HepG2 (cell line): ENCODE results near the gene ZC3H4. TPM values are rescaled to one million over a fixed set of nuclear protein-coding genes. Genes with fewer than 3 reads are reported as not detected.
A peak's percentile ranks its signal among the peaks of the same experiment; 100 is the strongest.

Experiments
- AKAP8 ChIP-seq: sonication (generic); formaldehyde crosslinking; IDR thresholded peaks from 2 replicates; pipeline ENCODE4 v1.5.1; 2020; ENCODE audit warnings: mild to moderate bottlenecking, missing genetic modification reagents
- CAMTA2 ChIP-seq: sonication (generic); formaldehyde crosslinking; IDR thresholded peaks from 2 replicates; pipeline ENCODE4 v1.4.0; 2020; ENCODE audit warnings: mild to moderate bottlenecking, missing genetic modification reagents, borderline replicate concordance
- KDM3A ChIP-seq: IDR thresholded peaks from 2 replicates; pipeline ENCODE4 v1.6.1; 2018; ENCODE audit warnings: low read depth, missing compliant biosample characterization
- NFE2 ChIP-seq: sonication (generic); formaldehyde crosslinking; IDR thresholded peaks from 2 replicates; pipeline ENCODE4 v1.4.0; 2020; ENCODE audit warnings: missing genetic modification reagents
- POLR2A ChIP-seq, 2 experiments: IDR thresholded peaks; 2 replicates each; pipeline ENCODE4 v1.6.1; 2011; ENCODE audit warnings: low read depth in 2 of 2, low read length in 2 of 2, mild to moderate bottlenecking in 1 of 2, moderate library complexity in 1 of 2; ENCODE audit not compliant: insufficient read depth in 1 of 2
- SIX1 ChIP-seq: sonication (generic); formaldehyde crosslinking; IDR thresholded peaks from 2 replicates; pipeline ENCODE4 v1.4.0; 2020; ENCODE audit warnings: missing genetic modification reagents, borderline replicate concordance
- SOX6 ChIP-seq, 2 experiments: fragments of 450-650 bp in 1 of 2; sonication (generic) in 1 of 2; formaldehyde crosslinking in 1 of 2; IDR thresholded peaks; 2 replicates each; pipeline versions ENCODE4 v1.4.0 to v1.6.1; 2017 to 2020; ENCODE audit warnings: antibody characterized with exemption in 1 of 2, mild to moderate bottlenecking in 1 of 2, missing genetic modification reagents in 1 of 2
- ZFP90 ChIP-seq: sonication (generic); formaldehyde crosslinking; IDR thresholded peaks from 2 replicates; pipeline ENCODE4 v1.8.0; 2022; ENCODE audit warnings: missing genetic modification reagents, mild to moderate bottlenecking, inconsistent platforms, borderline replicate concordance
- ZNF224 ChIP-seq: sonication (generic); formaldehyde crosslinking; IDR thresholded peaks from 2 replicates; pipeline ENCODE4 v1.5.0; 2020; ENCODE audit warnings: mild to moderate bottlenecking, missing genetic modification reagents
- ZNF577 ChIP-seq: sonication (generic); formaldehyde crosslinking; IDR thresholded peaks from 2 replicates; pipeline ENCODE4 v1.4.0; 2020; ENCODE audit warnings: mild to moderate bottlenecking, low read depth, missing genetic modification reagents, borderline replicate concordance
- polyA plus RNA-seq, 8 experiments: library from polyadenylated mRNA; depleted of rRNA in 3 of 8; stranded (reverse) in 7 of 8; unstranded in 1 of 8; fragments of >200 nt; fragmentation: Illumina TruSeq in 4 of 8; extraction: Trizol in 4 of 8; gene quantifications; 2 replicates each; pipeline versions ENCODE4 v1.2.1 to v1.2.3, GENCODE V29; 2011 to 2016; ENCODE audit warnings: low read depth in 4 of 8, missing spikeins in 1 of 8, mixed read lengths in 1 of 8; ENCODE audit not compliant: insufficient read depth in 1 of 8
- total RNA-seq, 5 experiments: library from RNA; depleted of rRNA; stranded (reverse); fragments of >200 nt; fragmentation: Illumina TruSeq; extraction: Trizol; gene quantifications; 2 replicates each; pipeline ENCODE4 v1.2.3, GENCODE V29; 2016; ENCODE audit warnings: low read depth in 1 of 5
- TF ChIP-seq, protein P1 (sequence below): sonication (generic); formaldehyde crosslinking; IDR thresholded peaks from 2 replicates; pipeline ENCODE4 v1.8.0; 2022; ENCODE audit warnings: missing genetic modification reagents, mild to moderate bottlenecking, moderate library complexity, borderline replicate concordance
- TF ChIP-seq, protein P2 (sequence below): IDR thresholded peaks from 2 replicates; pipeline ENCODE4 v1.6.1; 2016
- TF ChIP-seq, protein P3 (sequence below): sonication (generic); formaldehyde crosslinking; IDR thresholded peaks from 2 replicates; pipeline ENCODE4 v1.5.0; 2020; ENCODE audit warnings: mild to moderate bottlenecking, missing genetic modification reagents, borderline replicate concordance
- TF ChIP-seq, protein P4 (sequence below): sonication (generic); formaldehyde crosslinking; IDR thresholded peaks from 2 replicates; pipeline ENCODE4 v1.5.0; 2020; ENCODE audit warnings: mild to moderate bottlenecking, missing genetic modification reagents

The ZC3H4 gene
- total and polyA plus RNA-seq, 2 of the 13 experiments (the other 11 are each of a cell fraction or from before 2014, with no cell fraction given), result 1.8 to 10.7 TPM

DNA sequence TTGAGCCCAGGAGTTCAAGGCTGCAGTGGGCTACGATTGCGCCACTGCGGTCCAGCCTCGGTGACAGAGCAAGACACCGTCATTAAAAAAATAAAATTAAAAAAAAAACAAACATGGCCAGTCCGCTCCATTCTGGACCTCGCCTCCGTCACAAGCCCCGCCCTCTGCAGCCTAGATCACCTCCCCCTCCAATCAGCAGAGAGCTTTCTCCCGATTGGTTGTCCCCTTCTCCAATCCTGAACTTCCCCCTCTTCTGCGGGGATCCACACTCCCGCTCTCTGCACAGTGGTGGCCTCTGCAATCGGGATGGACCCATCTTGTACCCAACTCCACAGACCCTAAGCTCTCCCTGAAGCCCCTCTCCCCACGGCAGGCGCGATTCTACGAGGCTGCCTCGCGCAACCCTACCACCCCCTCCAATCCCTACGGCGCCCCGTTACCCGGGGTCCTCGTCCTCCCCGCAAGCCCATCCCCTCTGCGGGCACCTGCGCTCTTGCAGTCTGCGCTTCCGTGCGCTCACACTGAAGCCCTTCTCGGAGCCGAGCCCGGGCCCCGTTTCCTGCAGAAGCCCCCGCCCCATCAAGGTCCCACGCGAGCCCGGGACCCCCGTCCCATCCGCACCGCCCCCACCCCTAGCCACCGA is 65.7 kb downstream of the ZC3H4 start (continued):
- TF ChIP-seq, protein P1, sequence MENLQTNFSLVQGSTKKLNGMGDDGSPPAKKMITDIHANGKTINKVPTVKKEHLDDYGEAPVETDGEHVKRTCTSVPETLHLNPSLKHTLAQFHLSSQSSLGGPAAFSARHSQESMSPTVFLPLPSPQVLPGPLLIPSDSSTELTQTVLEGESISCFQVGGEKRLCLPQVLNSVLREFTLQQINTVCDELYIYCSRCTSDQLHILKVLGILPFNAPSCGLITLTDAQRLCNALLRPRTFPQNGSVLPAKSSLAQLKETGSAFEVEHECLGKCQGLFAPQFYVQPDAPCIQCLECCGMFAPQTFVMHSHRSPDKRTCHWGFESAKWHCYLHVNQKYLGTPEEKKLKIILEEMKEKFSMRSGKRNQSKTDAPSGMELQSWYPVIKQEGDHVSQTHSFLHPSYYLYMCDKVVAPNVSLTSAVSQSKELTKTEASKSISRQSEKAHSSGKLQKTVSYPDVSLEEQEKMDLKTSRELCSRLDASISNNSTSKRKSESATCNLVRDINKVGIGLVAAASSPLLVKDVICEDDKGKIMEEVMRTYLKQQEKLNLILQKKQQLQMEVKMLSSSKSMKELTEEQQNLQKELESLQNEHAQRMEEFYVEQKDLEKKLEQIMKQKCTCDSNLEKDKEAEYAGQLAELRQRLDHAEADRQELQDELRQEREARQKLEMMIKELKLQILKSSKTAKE, result no peak
- TF ChIP-seq SOX6 (IDR thresholded peaks at IDR 0.05), result no peak
- TF ChIP-seq SOX6 (CRISPR knock-in tag; IDR thresholded peaks at IDR 0.05), result peak; percentile 51
- TF ChIP-seq POLR2A (IDR thresholded peaks at IDR 0.05; ENCODE audit: insufficient read depth in 1 of 2, low read depth in 2 of 2, low read length in 2 of 2), result peak; percentile 74 to 86
- TF ChIP-seq CAMTA2 (CRISPR knock-in tag), result no peak
- TF ChIP-seq AKAP8, result no peak
- no peak for TF ChIP-seq NFE2 (CRISPR knock-in tag)
- no peak for TF ChIP-seq KDM3A (CRISPR knock-in tag)
- TF ChIP-seq, protein P2, sequence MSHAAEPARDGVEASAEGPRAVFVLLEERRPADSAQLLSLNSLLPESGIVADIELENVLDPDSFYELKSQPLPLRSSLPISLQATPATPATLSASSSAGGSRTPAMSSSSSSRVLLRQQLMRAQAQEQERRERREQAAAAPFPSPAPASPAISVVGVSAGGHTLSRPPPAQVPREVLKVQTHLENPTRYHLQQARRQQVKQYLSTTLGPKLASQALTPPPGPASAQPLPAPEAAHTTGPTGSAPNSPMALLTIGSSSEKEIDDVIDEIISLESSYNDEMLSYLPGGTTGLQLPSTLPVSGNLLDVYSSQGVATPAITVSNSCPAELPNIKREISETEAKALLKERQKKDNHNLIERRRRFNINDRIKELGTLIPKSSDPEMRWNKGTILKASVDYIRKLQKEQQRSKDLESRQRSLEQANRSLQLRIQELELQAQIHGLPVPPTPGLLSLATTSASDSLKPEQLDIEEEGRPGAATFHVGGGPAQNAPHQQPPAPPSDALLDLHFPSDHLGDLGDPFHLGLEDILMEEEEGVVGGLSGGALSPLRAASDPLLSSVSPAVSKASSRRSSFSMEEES (CRISPR knock-in tag), result no peak
- no peak for TF ChIP-seq ZFP90 (CRISPR knock-in tag)
- TF ChIP-seq SIX1 (CRISPR knock-in tag), result no peak
- TF ChIP-seq, protein P3, sequence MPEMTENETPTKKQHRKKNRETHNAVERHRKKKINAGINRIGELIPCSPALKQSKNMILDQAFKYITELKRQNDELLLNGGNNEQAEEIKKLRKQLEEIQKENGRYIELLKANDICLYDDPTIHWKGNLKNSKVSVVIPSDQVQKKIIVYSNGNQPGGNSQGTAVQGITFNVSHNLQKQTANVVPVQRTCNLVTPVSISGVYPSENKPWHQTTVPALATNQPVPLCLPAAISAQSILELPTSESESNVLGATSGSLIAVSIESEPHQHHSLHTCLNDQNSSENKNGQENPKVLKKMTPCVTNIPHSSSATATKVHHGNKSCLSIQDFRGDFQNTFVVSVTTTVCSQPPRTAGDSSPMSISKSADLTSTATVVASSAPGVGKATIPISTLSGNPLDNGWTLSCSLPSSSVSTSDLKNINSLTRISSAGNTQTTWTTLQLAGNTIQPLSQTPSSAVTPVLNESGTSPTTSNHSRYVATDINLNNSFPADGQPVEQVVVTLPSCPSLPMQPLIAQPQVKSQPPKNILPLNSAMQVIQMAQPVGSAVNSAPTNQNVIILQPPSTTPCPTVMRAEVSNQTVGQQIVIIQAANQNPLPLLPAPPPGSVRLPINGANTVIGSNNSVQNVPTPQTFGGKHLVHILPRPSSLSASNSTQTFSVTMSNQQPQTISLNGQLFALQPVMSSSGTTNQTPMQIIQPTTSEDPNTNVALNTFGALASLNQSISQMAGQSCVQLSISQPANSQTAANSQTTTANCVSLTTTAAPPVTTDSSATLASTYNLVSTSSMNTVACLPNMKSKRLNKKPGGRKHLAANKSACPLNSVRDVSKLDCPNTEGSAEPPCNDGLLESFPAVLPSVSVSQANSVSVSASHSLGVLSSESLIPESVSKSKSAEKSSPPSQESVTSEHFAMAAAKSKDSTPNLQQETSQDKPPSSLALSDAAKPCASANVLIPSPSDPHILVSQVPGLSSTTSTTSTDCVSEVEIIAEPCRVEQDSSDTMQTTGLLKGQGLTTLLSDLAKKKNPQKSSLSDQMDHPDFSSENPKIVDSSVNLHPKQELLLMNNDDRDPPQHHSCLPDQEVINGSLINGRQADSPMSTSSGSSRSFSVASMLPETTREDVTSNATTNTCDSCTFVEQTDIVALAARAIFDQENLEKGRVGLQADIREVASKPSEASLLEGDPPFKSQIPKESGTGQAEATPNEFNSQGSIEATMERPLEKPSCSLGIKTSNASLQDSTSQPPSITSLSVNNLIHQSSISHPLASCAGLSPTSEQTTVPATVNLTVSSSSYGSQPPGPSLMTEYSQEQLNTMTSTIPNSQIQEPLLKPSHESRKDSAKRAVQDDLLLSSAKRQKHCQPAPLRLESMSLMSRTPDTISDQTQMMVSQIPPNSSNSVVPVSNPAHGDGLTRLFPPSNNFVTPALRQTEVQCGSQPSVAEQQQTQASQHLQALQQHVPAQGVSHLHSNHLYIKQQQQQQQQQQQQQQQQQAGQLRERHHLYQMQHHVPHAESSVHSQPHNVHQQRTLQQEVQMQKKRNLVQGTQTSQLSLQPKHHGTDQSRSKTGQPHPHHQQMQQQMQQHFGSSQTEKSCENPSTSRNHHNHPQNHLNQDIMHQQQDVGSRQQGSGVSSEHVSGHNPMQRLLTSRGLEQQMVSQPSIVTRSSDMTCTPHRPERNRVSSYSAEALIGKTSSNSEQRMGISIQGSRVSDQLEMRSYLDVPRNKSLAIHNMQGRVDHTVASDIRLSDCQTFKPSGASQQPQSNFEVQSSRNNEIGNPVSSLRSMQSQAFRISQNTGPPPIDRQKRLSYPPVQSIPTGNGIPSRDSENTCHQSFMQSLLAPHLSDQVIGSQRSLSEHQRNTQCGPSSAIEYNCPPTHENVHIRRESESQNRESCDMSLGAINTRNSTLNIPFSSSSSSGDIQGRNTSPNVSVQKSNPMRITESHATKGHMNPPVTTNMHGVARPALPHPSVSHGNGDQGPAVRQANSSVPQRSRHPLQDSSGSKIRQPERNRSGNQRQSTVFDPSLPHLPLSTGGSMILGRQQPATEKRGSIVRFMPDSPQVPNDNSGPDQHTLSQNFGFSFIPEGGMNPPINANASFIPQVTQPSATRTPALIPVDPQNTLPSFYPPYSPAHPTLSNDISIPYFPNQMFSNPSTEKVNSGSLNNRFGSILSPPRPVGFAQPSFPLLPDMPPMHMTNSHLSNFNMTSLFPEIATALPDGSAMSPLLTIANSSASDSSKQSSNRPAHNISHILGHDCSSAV (CRISPR knock-in tag), result no peak
- TF ChIP-seq ZNF577 (CRISPR knock-in tag), result no peak
- TF ChIP-seq, protein P4, sequence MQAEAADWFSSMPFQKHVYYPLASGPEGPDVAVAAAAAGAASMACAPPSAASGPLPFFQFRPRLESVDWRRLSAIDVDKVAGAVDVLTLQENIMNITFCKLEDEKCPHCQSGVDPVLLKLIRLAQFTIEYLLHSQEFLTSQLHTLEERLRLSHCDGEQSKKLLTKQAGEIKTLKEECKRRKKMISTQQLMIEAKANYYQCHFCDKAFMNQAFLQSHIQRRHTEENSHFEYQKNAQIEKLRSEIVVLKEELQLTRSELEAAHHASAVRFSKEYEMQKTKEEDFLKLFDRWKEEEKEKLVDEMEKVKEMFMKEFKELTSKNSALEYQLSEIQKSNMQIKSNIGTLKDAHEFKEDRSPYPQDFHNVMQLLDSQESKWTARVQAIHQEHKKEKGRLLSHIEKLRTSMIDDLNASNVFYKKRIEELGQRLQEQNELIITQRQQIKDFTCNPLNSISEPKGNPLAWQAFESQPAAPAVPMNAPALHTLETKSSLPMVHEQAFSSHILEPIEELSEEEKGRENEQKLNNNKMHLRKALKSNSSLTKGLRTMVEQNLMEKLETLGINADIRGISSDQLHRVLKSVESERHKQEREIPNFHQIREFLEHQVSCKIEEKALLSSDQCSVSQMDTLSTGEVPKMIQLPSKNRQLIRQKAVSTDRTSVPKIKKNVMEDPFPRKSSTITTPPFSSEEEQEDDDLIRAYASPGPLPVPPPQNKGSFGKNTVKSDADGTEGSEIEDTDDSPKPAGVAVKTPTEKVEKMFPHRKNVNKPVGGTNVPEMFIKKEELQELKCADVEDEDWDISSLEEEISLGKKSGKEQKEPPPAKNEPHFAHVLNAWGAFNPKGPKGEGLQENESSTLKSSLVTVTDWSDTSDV, result no peak
- no peak for TF ChIP-seq ZNF224 (CRISPR knock-in tag)
